SH-SY5Y (cell line): ENCODE results near the gene TENM4.

ENCODE experiments used
- GATA2 ChIP-seq: IDR thresholded peaks from 2 replicates; pipeline ENCODE4 v1.6.1; 2011; ENCODE audit warnings: mild to moderate bottlenecking, low read depth, low read length
- GATA3 ChIP-seq: IDR thresholded peaks from 2 replicates; pipeline ENCODE4 v1.6.1; 2011; ENCODE audit warnings: low read depth, mild to moderate bottlenecking, low read length, moderate library complexity

DNA sequence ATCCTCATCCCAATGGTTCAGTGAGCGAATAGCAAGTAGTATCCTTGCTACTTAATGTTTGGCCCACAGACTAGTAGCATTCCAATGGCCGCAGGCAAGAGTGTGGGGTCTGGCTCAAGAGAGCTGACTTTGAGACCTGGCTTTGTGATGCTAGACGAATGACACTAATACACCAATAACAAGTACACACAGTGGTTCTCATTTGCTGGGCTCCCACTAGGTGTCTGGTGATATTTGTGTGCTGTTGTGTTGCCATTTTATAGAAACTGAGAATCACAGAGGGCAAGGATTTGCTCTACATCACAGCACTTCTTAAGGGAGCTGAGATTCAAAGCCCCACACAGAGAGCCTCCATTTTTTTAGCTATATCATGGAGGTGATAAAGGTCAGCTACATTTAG is 351.2 kb downstream of the TENM4 start:
- TF ChIP-seq GATA2 (no peak), GATA3 (no peak)
